Pancreas (tissue), 10 donors: ENCODE measurements around the gene PIP4K2A. TPM values are rescaled to one million over a fixed set of nuclear protein-coding genes. Genes with fewer than 3 reads are reported as not detected.
A peak's percentile ranks its signal among the peaks of the same experiment; 100 is the strongest.

ENCODE experiments used
- ATAC-seq, 4 donors: fragments of 200-7000 bp; cut with Tn5 transposase; one replicate each; pipeline versions ENCODE4 v1.8.0 to v1.9.1; 2020; ENCODE audit warnings: mild to moderate bottlenecking in 4 of 4, moderate library complexity in 4 of 4
- DNase-seq, 6 donors: peaks; one replicate each; pipeline ENCODE4 v3.0.0-alpha.2; 2020
- FAIRE-seq: peaks from 2 replicates; lab custom pipeline; 2012; peaks lifted over from hg19 to GRCh38; lab: Jason Lieb, UNC
- H3K27ac ChIP-seq, 4 donors: fragments of 200-600 bp; sonication (generic); 1 replicate in 3 of 4; 2 replicates in 1 of 4; pipeline versions ENCODE4 v1.5.0 to v1.8.0; 2020
- H3K27me3 ChIP-seq, 4 donors: fragments of 200-600 bp; one replicate each; pipeline ENCODE4 v1.8.0; 2021
- H3K36me3 ChIP-seq, 3 donors: fragments of 200-600 bp; sonication (generic) in 1 of 3; one replicate each; pipeline versions ENCODE4 v1.5.0 to v1.8.0; 2020 to 2021
- H3K4me1 ChIP-seq, 3 donors: fragments of 200-600 bp; one replicate each; pipeline ENCODE4 v1.8.0; 2021
- H3K4me3 ChIP-seq, 4 donors: fragments of 200-600 bp; sonication (generic) in 2 of 4; one replicate each; pipeline versions ENCODE4 v1.5.0 to v1.8.0; 2020 to 2021
- H3K9me3 ChIP-seq, 4 donors: fragments of 200-600 bp; one replicate each; pipeline ENCODE4 v1.8.0; 2021
- CTCF ChIP-seq, 4 donors: fragments of 200-600 bp; sonication (generic) in 3 of 4; IDR thresholded peaks; one replicate each; pipeline versions ENCODE4 v1.5.0 to v1.8.0; 2021; ENCODE audit warnings: antibody characterized with exemption in 4 of 4
- WGBS, 2 donors: extraction: QIAGEN DNeasy Blood & Tissue Kit; methylation state at CpG; one replicate each; pipeline ENCODE4 v1.1.7; 2013; 5-methylcytosine and 5-hydroxymethylcytosine counted together
- intact Hi-C, 3 donors: fragments of 100-400 bp; cut with DNase I; formaldehyde crosslinking; loops; one replicate each; pipeline versions ENCODE4 v1.11.1 to v1.14.2; 2022
- polyA plus RNA-seq, 2 donors: library from polyadenylated mRNA; stranded (reverse); fragments of 200-250 nt; gene quantifications; one replicate each; pipeline ENCODE4 v1.2.3, GENCODE V29; 2013
- total RNA-seq, 6 donors: library from RNA; stranded (reverse); fragmentation: NEBNext Ultra II Directional in 4 of 6; extraction: Animal tissue kit (Norgen Biotek cat#: 25700) in 4 of 6; gene quantifications; one replicate each; pipeline versions ENCODE4 v1.2.1 to v1.2.4, GENCODE V29; 2021 to 2023
- donor health status: healthy with polysubstance abuse.
- donor health status: DM: no; HTN: no; CAD: no; lungs with moderate emphysema.
- donor health status: DM: no; HTN: no; CAD: no.
- donor health status: control.
- donor health status: control.
- donor health status: Bipolar disorder and iron deficiency.
- donor health status: DM: yes; HTN: yes; CAD: no.
- donor health status: DM: no; HTN: no; CAD: no.
- donor health status: DM: no; HTN: no; CAD: no.
- donor health status: DM: yes; HTN: yes; CAD: no.

The PIP4K2A gene
- total and polyA plus RNA-seq, 8 donors, result 3.6 to 17.8 (median 6.7) TPM

GRCh38 chr10:22716943-22717342 lies 2.6 kb upstream of the PIP4K2A start:
- Histone ChIP-seq H3K27ac (no peak overlapping the region), H3K36me3 (no peaks in the 10 kb centered on the region), H3K4me1 (peaks cover 7 to 8% (median 8%) of the 10 kb centered on the region in 3 donors), H3K9me3 (no peaks in the 10 kb centered on the region), H3K27me3 (no peaks in the 10 kb centered on the region), H3K4me3 (no peak overlapping the region)
- WGBS, 2 donors, result 71 to 80% methylated on average over 4 of the region's 4 CpGs
- intact Hi-C loops, result no loop called here
- FAIRE-seq, result no peak
- no peak for ATAC-seq
- no peak for TF ChIP-seq CTCF (IDR thresholded peaks at IDR 0.05)
- DNase-seq, result no peak

- FAIRE-seq (no peak), DNase-seq (no peak), ATAC-seq (no peak)
- Histone ChIP-seq H3K4me1 (peaks cover 7 to 16% (median 8%) of the 10 kb centered on the region in 3 donors), H3K27me3 (no peaks in the 10 kb centered on the region), H3K36me3 (no peaks in the 10 kb centered on the region), H3K27ac (no peak overlapping the region), H3K4me3 (no peak overlapping the region), H3K9me3 (no peaks in the 10 kb centered on the region)
- WGBS, 2 donors, result 84 to 90% methylated on average over 7 of the region's 7 CpGs
- TF ChIP-seq CTCF (IDR thresholded peaks at IDR 0.05), result no peak
- intact Hi-C loops, result no loop called here
These were observed 880 bp upstream of the PIP4K2A start for GRCh38 chr10:22715290-22715625.

GRCh38 chr10:22713853-22714478 lies 412 bp downstream of the PIP4K2A start:
- FAIRE-seq, result no peak
- no peak for TF ChIP-seq CTCF (IDR thresholded peaks at IDR 0.05)
- intact Hi-C loops, result no loop called here
- ATAC-seq, result peak; percentile 18 to 41 (median 26)
- H3K27me3 ChIP-seq, result no peaks in the 10 kb centered on the region
- peaks cover 7 to 16% (median 8%) of the 10 kb centered on the region in 3 donors for H3K4me1 ChIP-seq
- peak in 4 of 6 donors; percentile 13 to 81 (median 32) for DNase-seq
- H3K27ac ChIP-seq, result peak overlapping the region; percentile 11 to 79 (median 57)
- H3K36me3 ChIP-seq, result no peaks in the 10 kb centered on the region
- 0 to 1% methylated on average over 42 to 67 of the region's 67 CpGs for WGBS, 2 donors
- no peaks in the 10 kb centered on the region for H3K9me3 ChIP-seq
- peak overlapping the region; percentile 72 to 92 (median 84) for H3K4me3 ChIP-seq

GRCh38 chr10:22712956-22713852 lies 1.2 kb downstream of the PIP4K2A start:
- Histone ChIP-seq H3K36me3 (no peaks in the 10 kb centered on the region), H3K27ac (peak overlapping the region in 3 of 4 donors; percentile 12 to 79 (median 66)), H3K27me3 (no peaks in the 10 kb centered on the region), H3K4me3 (peak overlapping the region; percentile 72 to 92 (median 84)), H3K4me1 (peaks cover 7 to 16% (median 8%) of the 10 kb centered on the region in 3 donors), H3K9me3 (no peaks in the 10 kb centered on the region)
- ATAC-seq (peak; percentile 47 to 67 (median 60)), FAIRE-seq (no peak), DNase-seq (peak in 5 of 6 donors; percentile 21 to 78 (median 36))
- 1% methylated on average over 65 to 73 of the region's 73 CpGs for WGBS, 2 donors
- intact Hi-C loops, result no loop called here
- no peak for TF ChIP-seq CTCF (IDR thresholded peaks at IDR 0.05)
